ENCODE data around the gene PKP4.

PKP4 gene

DNA sequence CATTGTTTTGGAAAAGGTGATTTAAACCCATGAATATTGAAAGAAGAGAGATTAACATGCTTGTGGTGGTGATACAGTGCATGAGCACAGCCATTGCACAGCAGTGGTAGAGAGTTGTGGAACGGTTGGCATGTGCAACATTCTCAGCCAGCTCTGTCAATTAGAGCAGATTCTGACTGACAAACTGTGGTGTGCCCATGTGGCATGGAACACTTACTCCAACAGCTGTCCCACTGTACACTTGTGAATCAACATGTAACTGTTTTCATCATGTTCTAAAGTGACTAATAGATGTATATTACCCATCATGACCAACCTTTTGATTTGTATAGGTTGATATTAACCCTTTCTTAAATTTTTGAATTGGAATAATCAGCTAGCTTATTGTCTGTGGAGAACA, 55.6 kb downstream of the PKP4 start:
- Histone ChIP-seq H2AFZ (ENCODE audit: low read depth, low read length, severe bottlenecking) (no peak overlapping the region), H3K79me2 (ENCODE audit: insufficient read depth, low read length) (no peaks in the 10 kb centered on the region), H3K4me2 (ENCODE audit: low read depth, low read length, poor library complexity, severe bottlenecking) (no peak overlapping the region), H4K20me1 (ENCODE audit: low read depth, low read length) (no peaks in the 10 kb centered on the region), H3K9ac (ENCODE audit: low read length) (no peak overlapping the region), H3K36me3 (ENCODE audit: low read length) (no peaks in the 10 kb centered on the region), H3F3A (ENCODE audit: insufficient read depth) (no peaks in the 10 kb centered on the region), H3K4me3 (ENCODE audit: insufficient read depth, low read length, poor library complexity, severe bottlenecking) (no peak overlapping the region), H3K27me3 (ENCODE audit: low read length) (no peaks in the 10 kb centered on the region), H3K9me3 (ENCODE audit: insufficient read depth, low read length) (no peaks in the 10 kb centered on the region), H3K9me2 (replicated peaks; ENCODE audit: insufficient read depth, low read length) (no peaks in the 10 kb centered on the region), H3K27ac (ENCODE audit: low read depth, low read length) (no peak overlapping the region)
- TF ChIP-seq, protein P1, sequence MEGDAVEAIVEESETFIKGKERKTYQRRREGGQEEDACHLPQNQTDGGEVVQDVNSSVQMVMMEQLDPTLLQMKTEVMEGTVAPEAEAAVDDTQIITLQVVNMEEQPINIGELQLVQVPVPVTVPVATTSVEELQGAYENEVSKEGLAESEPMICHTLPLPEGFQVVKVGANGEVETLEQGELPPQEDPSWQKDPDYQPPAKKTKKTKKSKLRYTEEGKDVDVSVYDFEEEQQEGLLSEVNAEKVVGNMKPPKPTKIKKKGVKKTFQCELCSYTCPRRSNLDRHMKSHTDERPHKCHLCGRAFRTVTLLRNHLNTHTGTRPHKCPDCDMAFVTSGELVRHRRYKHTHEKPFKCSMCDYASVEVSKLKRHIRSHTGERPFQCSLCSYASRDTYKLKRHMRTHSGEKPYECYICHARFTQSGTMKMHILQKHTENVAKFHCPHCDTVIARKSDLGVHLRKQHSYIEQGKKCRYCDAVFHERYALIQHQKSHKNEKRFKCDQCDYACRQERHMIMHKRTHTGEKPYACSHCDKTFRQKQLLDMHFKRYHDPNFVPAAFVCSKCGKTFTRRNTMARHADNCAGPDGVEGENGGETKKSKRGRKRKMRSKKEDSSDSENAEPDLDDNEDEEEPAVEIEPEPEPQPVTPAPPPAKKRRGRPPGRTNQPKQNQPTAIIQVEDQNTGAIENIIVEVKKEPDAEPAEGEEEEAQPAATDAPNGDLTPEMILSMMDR (IDR thresholded peaks at IDR 0.05; ENCODE audit: insufficient read depth, low read length, poor library complexity, severe bottlenecking), result no peak
- no peak for TF ChIP-seq EZH2phosphoT487 (conservative IDR thresholded peaks at IDR 0.05; ENCODE audit: low read length)

GRCh38 chr2:158513841-158514240, 57.1 kb downstream of the PKP4 start:
- H3K27ac ChIP-seq (ENCODE audit: low read depth, low read length), result no peak overlapping the region
- H3F3A ChIP-seq (ENCODE audit: insufficient read depth), result no peaks in the 10 kb centered on the region
- H2AFZ ChIP-seq (ENCODE audit: low read depth, low read length, severe bottlenecking), result no peak overlapping the region
- H3K9ac ChIP-seq (ENCODE audit: low read length), result no peak overlapping the region
- no peaks in the 10 kb centered on the region for H3K27me3 ChIP-seq (ENCODE audit: low read length)
- no peaks in the 10 kb centered on the region for H4K20me1 ChIP-seq (ENCODE audit: low read depth, low read length)
- TF ChIP-seq EZH2phosphoT487 (conservative IDR thresholded peaks at IDR 0.05; ENCODE audit: low read length), result no peak
- TF ChIP-seq, protein P1 (IDR thresholded peaks at IDR 0.05; ENCODE audit: insufficient read depth, low read length, poor library complexity, severe bottlenecking), result no peak
- H3K9me2 ChIP-seq (replicated peaks; ENCODE audit: insufficient read depth, low read length), result no peaks in the 10 kb centered on the region
- no peaks in the 10 kb centered on the region for H3K9me3 ChIP-seq (ENCODE audit: insufficient read depth, low read length)
- H3K79me2 ChIP-seq (ENCODE audit: insufficient read depth, low read length), result no peaks in the 10 kb centered on the region
- H3K4me3 ChIP-seq (ENCODE audit: insufficient read depth, low read length, poor library complexity, severe bottlenecking), result no peak overlapping the region
- H3K36me3 ChIP-seq (ENCODE audit: low read length), result no peaks in the 10 kb centered on the region
- no peak overlapping the region for H3K4me2 ChIP-seq (ENCODE audit: low read depth, low read length, poor library complexity, severe bottlenecking)

DNA sequence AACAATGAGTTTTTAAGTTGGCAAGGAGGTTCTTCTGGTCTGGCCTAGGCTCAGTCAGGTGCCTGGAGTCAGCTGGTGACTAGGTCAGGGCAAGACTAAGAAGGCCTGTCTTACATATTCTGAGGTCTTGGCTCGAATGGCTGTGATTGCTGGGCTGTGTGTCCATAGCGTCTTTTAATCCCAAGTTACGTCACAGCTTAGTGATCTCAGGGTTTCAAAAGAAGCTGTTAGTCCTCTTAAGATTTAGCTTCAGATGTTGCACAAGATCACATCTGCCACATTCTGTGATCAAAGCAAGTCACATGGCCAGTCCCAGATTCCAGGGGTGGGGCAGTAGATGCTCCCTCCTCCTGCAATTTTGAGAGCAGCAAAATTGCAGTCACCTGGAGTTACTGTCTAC, 61.3 kb downstream of the PKP4 start:
- Histone ChIP-seq H3K79me2 (ENCODE audit: insufficient read depth, low read length) (no peaks in the 10 kb centered on the region), H3K4me3 (ENCODE audit: insufficient read depth, low read length, poor library complexity, severe bottlenecking) (no peak overlapping the region), H3K36me3 (ENCODE audit: low read length) (no peaks in the 10 kb centered on the region), H3K9me3 (ENCODE audit: insufficient read depth, low read length) (no peaks in the 10 kb centered on the region), H3K27ac (ENCODE audit: low read depth, low read length) (no peak overlapping the region), H3K4me2 (ENCODE audit: low read depth, low read length, poor library complexity, severe bottlenecking) (no peak overlapping the region), H3K9ac (ENCODE audit: low read length) (no peak overlapping the region), H3K9me2 (replicated peaks; ENCODE audit: insufficient read depth, low read length) (no peaks in the 10 kb centered on the region), H2AFZ (ENCODE audit: low read depth, low read length, severe bottlenecking) (no peak overlapping the region), H3F3A (ENCODE audit: insufficient read depth) (no peaks in the 10 kb centered on the region), H4K20me1 (ENCODE audit: low read depth, low read length) (no peaks in the 10 kb centered on the region), H3K27me3 (ENCODE audit: low read length) (no peaks in the 10 kb centered on the region)
- TF ChIP-seq, protein P1 (IDR thresholded peaks at IDR 0.05; ENCODE audit: insufficient read depth, low read length, poor library complexity, severe bottlenecking), result no peak
- TF ChIP-seq EZH2phosphoT487 (conservative IDR thresholded peaks at IDR 0.05; ENCODE audit: low read length), result no peak
